ENCODE measurements around the gene B4GALNT3.

DNA sequence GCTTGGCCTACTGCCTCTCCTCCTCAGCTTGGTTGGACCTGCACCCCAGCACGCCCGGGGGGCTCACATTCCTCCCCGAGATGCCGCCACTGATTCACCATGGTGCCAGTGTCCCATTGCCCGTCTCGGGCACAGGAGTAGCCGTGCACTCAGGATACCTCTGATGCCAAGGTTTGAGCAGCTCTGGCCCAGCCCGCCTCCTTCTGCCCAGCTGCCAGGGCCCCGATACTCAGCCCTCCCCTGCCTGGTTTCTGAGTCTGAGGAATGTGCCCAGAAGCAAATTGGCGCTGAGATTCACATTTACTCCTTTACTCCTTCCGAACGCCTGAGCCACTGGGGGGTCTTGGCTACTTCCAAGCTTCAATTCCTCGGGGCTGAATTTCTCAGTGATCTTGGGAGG lies 140.0 kb downstream of the B4GALNT3 start:
- TF ChIP-seq, protein P1, sequence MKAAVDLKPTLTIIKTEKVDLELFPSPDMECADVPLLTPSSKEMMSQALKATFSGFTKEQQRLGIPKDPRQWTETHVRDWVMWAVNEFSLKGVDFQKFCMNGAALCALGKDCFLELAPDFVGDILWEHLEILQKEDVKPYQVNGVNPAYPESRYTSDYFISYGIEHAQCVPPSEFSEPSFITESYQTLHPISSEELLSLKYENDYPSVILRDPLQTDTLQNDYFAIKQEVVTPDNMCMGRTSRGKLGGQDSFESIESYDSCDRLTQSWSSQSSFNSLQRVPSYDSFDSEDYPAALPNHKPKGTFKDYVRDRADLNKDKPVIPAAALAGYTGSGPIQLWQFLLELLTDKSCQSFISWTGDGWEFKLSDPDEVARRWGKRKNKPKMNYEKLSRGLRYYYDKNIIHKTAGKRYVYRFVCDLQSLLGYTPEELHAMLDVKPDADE (IDR thresholded peaks at IDR 0.05) = no peak
- TF ChIP-seq, protein P2, sequence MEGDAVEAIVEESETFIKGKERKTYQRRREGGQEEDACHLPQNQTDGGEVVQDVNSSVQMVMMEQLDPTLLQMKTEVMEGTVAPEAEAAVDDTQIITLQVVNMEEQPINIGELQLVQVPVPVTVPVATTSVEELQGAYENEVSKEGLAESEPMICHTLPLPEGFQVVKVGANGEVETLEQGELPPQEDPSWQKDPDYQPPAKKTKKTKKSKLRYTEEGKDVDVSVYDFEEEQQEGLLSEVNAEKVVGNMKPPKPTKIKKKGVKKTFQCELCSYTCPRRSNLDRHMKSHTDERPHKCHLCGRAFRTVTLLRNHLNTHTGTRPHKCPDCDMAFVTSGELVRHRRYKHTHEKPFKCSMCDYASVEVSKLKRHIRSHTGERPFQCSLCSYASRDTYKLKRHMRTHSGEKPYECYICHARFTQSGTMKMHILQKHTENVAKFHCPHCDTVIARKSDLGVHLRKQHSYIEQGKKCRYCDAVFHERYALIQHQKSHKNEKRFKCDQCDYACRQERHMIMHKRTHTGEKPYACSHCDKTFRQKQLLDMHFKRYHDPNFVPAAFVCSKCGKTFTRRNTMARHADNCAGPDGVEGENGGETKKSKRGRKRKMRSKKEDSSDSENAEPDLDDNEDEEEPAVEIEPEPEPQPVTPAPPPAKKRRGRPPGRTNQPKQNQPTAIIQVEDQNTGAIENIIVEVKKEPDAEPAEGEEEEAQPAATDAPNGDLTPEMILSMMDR (conservative IDR thresholded peaks at IDR 0.05; ENCODE audit: low read depth in 2 of 2) = no peak
